SK-N-SH treated with all-trans-retinoic acid at 6 μM for 48 hours (cell line): ENCODE results near the gene TTYH3.

ENCODE experiments used
- ATAC-seq: fragments of 200-7000 bp; cut with Tn5 transposase; 3 replicates; pipeline ENCODE4 v1.9.1; 2020; ENCODE audit warnings: mild to moderate bottlenecking, moderate library complexity
- ARNTL ChIP-seq: fragments of 450-650 bp; formaldehyde crosslinking; IDR thresholded peaks from 2 replicates; pipeline ENCODE4 v1.5.0; 2020; ENCODE audit warnings: low read depth, mild to moderate bottlenecking, moderate library complexity, borderline replicate concordance
- BACH2 ChIP-seq: fragments of 250-450 bp; sonication (Bioruptor Pico); IDR thresholded peaks from 2 replicates; pipeline ENCODE4 v1.9.0; 2021; ENCODE audit warnings: mild to moderate bottlenecking, borderline replicate concordance
- CREB5 ChIP-seq: fragments of 250-450 bp; sonication (Bioruptor Pico); IDR thresholded peaks from 2 replicates; pipeline ENCODE4 v1.5.1; 2020; ENCODE audit warnings: low read depth, mild to moderate bottlenecking, moderate library complexity
- CSDC2 ChIP-seq: fragments of 250-450 bp; sonication (Bioruptor Pico); IDR thresholded peaks from 2 replicates; pipeline ENCODE4 v1.5.0; 2020; ENCODE audit warnings: mild to moderate bottlenecking, moderate library complexity
- ESRRG ChIP-seq: fragments of 250-450 bp; sonication (Bioruptor Pico); IDR thresholded peaks from 2 replicates; pipeline ENCODE4 v1.6.1; 2021; ENCODE audit warnings: mild to moderate bottlenecking
- GLIS3 ChIP-seq: fragments of 250-450 bp; sonication (Bioruptor Pico); IDR thresholded peaks from 2 replicates; pipeline ENCODE4 v1.5.0; 2020; ENCODE audit warnings: mild to moderate bottlenecking, moderate library complexity
- ISL1 ChIP-seq: fragments of 250-450 bp; sonication (Bioruptor Pico); IDR thresholded peaks from 2 replicates; pipeline ENCODE4 v2.1.2; 2022; ENCODE audit warnings: mild to moderate bottlenecking, moderate library complexity
- OSR1 ChIP-seq: fragments of 250-450 bp; sonication (Bioruptor Pico); IDR thresholded peaks from 2 replicates; pipeline ENCODE4 v1.8.0; 2022; ENCODE audit warnings: moderate library complexity, mild to moderate bottlenecking, inconsistent platforms
- PATZ1 ChIP-seq: fragments of 250-450 bp; sonication (Bioruptor Pico); IDR thresholded peaks from 2 replicates; pipeline ENCODE4 v1.8.0; 2020; ENCODE audit warnings: mild to moderate bottlenecking, moderate library complexity, borderline replicate concordance
- PPARA ChIP-seq: fragments of 250-450 bp; sonication (Bioruptor Pico); IDR thresholded peaks from 2 replicates; pipeline ENCODE4 v1.5.0; 2020; ENCODE audit warnings: mild to moderate bottlenecking, borderline replicate concordance
- RARB ChIP-seq: fragments of 250-450 bp; sonication (Bioruptor Pico); IDR thresholded peaks from 2 replicates; pipeline ENCODE4 v1.8.0; 2021; ENCODE audit warnings: mild to moderate bottlenecking, moderate library complexity
- TCF4 ChIP-seq: fragments of 250-450 bp; sonication (Bioruptor Pico); IDR thresholded peaks from 2 replicates; pipeline ENCODE4 v1.8.0; 2021; ENCODE audit warnings: mild to moderate bottlenecking, moderate library complexity, borderline replicate concordance
- TOX ChIP-seq: fragments of 250-450 bp; sonication (Bioruptor Pico); IDR thresholded peaks from 2 replicates; pipeline ENCODE4 v1.8.0; 2021; ENCODE audit warnings: mild to moderate bottlenecking, moderate library complexity, borderline replicate concordance
- TSHZ2 ChIP-seq: fragments of 250-450 bp; sonication (Bioruptor Pico); IDR thresholded peaks from 2 replicates; pipeline ENCODE4 v1.5.0; 2020; ENCODE audit warnings: mild to moderate bottlenecking, moderate library complexity
- ZC3H10 ChIP-seq: fragments of 250-450 bp; sonication (Bioruptor Pico); IDR thresholded peaks from 2 replicates; pipeline ENCODE4 v1.5.1; 2021; ENCODE audit warnings: mild to moderate bottlenecking, moderate library complexity
- ZFP3 ChIP-seq: fragments of 250-450 bp; sonication (Bioruptor Pico); IDR thresholded peaks from 2 replicates; pipeline ENCODE4 v1.5.0; 2020; ENCODE audit warnings: mild to moderate bottlenecking, moderate library complexity
- ZFP30 ChIP-seq: fragments of 450-650 bp; formaldehyde crosslinking; IDR thresholded peaks from 2 replicates; pipeline ENCODE4 v1.5.0; 2022; ENCODE audit warnings: mild to moderate bottlenecking, moderate library complexity
- ZNF565 ChIP-seq: fragments of 450-650 bp; formaldehyde crosslinking; conservative IDR thresholded peaks from 2 replicates; pipeline ENCODE4 v1.5.0; 2020; ENCODE audit warnings: low read depth, mild to moderate bottlenecking, moderate library complexity
- ZNF70 ChIP-seq: fragments of 450-650 bp; formaldehyde crosslinking; IDR thresholded peaks from 2 replicates; pipeline ENCODE4 v1.5.0; 2020; ENCODE audit warnings: mild to moderate bottlenecking, moderate library complexity
- TF ChIP-seq, protein P1 (sequence below): fragments of 250-450 bp; sonication (Bioruptor Pico); IDR thresholded peaks from 2 replicates; pipeline ENCODE4 v1.5.1; 2021; ENCODE audit warnings: mild to moderate bottlenecking, moderate library complexity

TTYH3 gene

DNA sequence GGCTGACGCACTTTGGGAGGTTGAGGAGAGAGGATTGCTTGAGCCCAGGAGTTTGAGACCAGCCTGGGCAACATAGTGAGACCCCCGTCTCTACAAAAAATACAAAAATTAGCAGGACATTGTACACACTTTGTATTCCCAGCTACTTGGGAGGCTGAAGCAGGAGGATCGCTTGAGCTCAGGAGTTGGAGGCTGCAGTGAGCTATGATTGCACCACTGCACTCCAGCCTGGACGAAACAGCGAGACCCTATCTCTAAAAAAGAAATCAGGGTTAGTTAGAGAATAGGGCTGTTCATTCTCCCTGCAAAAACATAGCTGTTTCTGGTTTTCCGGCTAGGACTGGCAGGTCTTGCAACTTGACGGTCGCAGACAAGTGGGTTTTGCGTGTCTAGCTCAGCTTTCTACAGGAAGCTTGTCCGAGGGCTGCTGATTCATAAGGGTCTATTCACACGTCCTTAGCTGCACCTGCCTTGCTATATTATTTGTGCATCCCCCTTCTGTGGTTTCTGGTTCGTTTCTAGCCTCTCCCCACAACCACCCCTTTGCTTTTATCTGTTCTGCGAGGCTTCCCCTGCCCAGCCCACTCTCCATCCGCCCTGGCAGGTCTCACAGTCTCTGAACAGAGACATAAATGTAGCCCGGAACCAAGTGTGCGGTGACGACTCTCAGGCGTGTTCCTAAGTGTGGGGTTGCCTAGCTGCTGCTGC, 66.9 kb downstream of the TTYH3 start:
- ATAC-seq = no peak

DNA sequence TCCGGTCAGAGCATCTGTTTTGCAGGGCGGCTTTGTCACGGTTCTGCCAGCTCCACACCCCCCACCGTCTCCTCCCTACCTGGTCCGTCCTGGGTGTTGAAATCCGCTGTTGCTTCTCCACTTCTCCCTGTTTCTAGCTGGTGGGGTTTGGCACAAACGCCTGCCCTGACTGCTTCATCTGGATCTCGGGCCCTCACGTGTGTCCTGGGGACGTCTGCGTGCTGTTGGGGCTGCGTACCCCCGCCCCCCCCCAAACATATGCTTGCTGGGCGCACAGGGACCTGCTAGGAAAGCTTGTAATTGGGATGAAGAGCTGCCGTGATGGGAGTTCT, 67.5 kb downstream of the TTYH3 start:
- no peak for ATAC-seq
- TF ChIP-seq ZNF565 = no peak
- TF ChIP-seq ISL1 (CRISPR knock-in tag) = no peak
- TF ChIP-seq PATZ1 (CRISPR knock-in tag) = no peak
- TF ChIP-seq ESRRG = no peak
- TF ChIP-seq PPARA = no peak
- no peak for TF ChIP-seq ARNTL (CRISPR knock-in tag)
- no peak for TF ChIP-seq RARB (CRISPR knock-in tag)
- TF ChIP-seq ZNF70 (CRISPR knock-in tag) = no peak
- no peak for TF ChIP-seq BACH2 (CRISPR knock-in tag)
- no peak for TF ChIP-seq GLIS3 (CRISPR knock-in tag)
- no peak for TF ChIP-seq TCF4
- TF ChIP-seq TSHZ2 = no peak

More for the DNA sequence above, 66.9 kb downstream of the TTYH3 start:
- no peak for TF ChIP-seq TSHZ2
- no peak for TF ChIP-seq ESRRG
- no peak for TF ChIP-seq RARB (CRISPR knock-in tag)
- TF ChIP-seq PATZ1 (CRISPR knock-in tag) = no peak
- no peak for TF ChIP-seq OSR1
- TF ChIP-seq CREB5 = no peak
- no peak for TF ChIP-seq ZC3H10 (CRISPR knock-in tag)
- TF ChIP-seq CSDC2 (CRISPR knock-in tag) = no peak
- no peak for TF ChIP-seq ZFP3 (CRISPR knock-in tag)
- TF ChIP-seq ZFP30 (CRISPR knock-in tag) = no peak
- TF ChIP-seq TOX = no peak
- TF ChIP-seq, protein P1, sequence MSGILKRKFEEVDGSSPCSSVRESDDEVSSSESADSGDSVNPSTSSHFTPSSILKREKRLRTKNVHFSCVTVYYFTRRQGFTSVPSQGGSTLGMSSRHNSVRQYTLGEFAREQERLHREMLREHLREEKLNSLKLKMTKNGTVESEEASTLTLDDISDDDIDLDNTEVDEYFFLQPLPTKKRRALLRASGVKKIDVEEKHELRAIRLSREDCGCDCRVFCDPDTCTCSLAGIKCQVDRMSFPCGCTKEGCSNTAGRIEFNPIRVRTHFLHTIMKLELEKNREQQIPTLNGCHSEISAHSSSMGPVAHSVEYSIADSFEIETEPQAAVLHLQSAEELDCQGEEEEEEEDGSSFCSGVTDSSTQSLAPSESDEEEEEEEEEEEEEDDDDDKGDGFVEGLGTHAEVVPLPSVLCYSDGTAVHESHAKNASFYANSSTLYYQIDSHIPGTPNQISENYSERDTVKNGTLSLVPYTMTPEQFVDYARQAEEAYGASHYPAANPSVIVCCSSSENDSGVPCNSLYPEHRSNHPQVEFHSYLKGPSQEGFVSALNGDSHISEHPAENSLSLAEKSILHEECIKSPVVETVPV = no peak
- TF ChIP-seq ARNTL (CRISPR knock-in tag) = no peak
- no peak for TF ChIP-seq PPARA
- no peak for TF ChIP-seq GLIS3 (CRISPR knock-in tag)
